GM12878 (cell line): Measurements from ENCODE around the gene FAM227B. TPM values are rescaled to one million over a fixed set of nuclear protein-coding genes. Genes with fewer than 3 reads are reported as not detected.

Source experiments
- ATAC-seq: fragments of 200-7000 bp; cut with Tn5 transposase; 3 replicates; pipeline ENCODE4 v1.9.1; 2020; ENCODE audit warnings: mild to moderate bottlenecking, moderate library complexity
- BruUV-seq: library from RNA; stranded (reverse); fragments of 400-500 nt; replicated peaks from 2 replicates; lab custom pipeline; 2021; lab: Mats Ljungman, UMichigan
- CTCF ChIA-PET: fragments of 300-600 bp; sonication (Branson Sonifier 250); formaldehyde crosslinking; extraction: SDS; loops from one replicate; lab custom pipeline; 2021; ENCODE audit warnings: inconsistent platforms; lab: Yijun Ruan, JAX
- POLR2A ChIA-PET: fragments of 350-600 bp; formaldehyde crosslinking; extraction: SDS; loops from one replicate; lab custom pipeline; 2021; ENCODE audit warnings: inconsistent platforms; lab: Charles Lee
- RAD21 ChIA-PET: fragments of 300-600 bp; sonication (Branson Sonifier 250); formaldehyde crosslinking; loops from one replicate; lab custom pipeline; 2023; ENCODE audit warnings: antibody characterized with exemption; ENCODE audit not compliant: unreplicated experiment; lab: Charles Lee
- SMC1A ChIA-PET: fragments of 300-600 bp; sonication (Branson Sonifier 250); formaldehyde crosslinking; loops from one replicate; lab custom pipeline; 2023; ENCODE audit not compliant: unreplicated experiment, uncharacterized antibody; lab: Charles Lee
- DNase-seq: peaks from one replicate; pipeline ENCODE4 v3.0.0-alpha.2; 2011; ENCODE audit warnings: low read depth, low spot score
- FAIRE-seq: peaks from 3 replicates; lab custom pipeline; 2011; peaks lifted over from hg19 to GRCh38; lab: Jason Lieb, UNC
- H2AFZ ChIP-seq: 2 replicates; pipeline ENCODE4 v1.6.0; 2011; ENCODE audit warnings: low read depth, low read length, control low read depth; ENCODE audit not compliant: control insufficient read depth
- H3K27ac ChIP-seq: 2 replicates; pipeline ENCODE4 v1.5.1; 2011; ENCODE audit warnings: control low read depth; ENCODE audit not compliant: control insufficient read depth, insufficient read depth
- H3K27me3 ChIP-seq, 2 experiments: replicated peaks in 1 of 2; 2 replicates each; pipeline versions ENCODE4 v1.6.0 to v1.6.1; 2011; ENCODE audit warnings: low read length in 1 of 2; ENCODE audit not compliant: control insufficient read depth in 2 of 2, insufficient read depth in 2 of 2
- H3K36me3 ChIP-seq, 2 experiments: 2 replicates each; pipeline ENCODE4 v1.5.1; 2011; ENCODE audit warnings: low read length in 1 of 2; ENCODE audit not compliant: control insufficient read depth in 2 of 2, insufficient read depth in 2 of 2
- H3K4me1 ChIP-seq: 2 replicates; pipeline ENCODE4 v1.6.1; 2011; ENCODE audit warnings: mild to moderate bottlenecking, low read length, moderate library complexity, mixed read lengths; ENCODE audit not compliant: control insufficient read depth, insufficient read depth
- H3K4me2 ChIP-seq: 2 replicates; pipeline ENCODE4 v1.6.0; 2011; ENCODE audit warnings: control low read depth; ENCODE audit not compliant: control insufficient read depth, insufficient read depth
- H3K4me3 ChIP-seq: fragments of 200-600 bp; sonication (generic); 2 replicates; pipeline ENCODE4 v1.5.1; 2016
- H3K79me2 ChIP-seq: 2 replicates; pipeline ENCODE4 v1.6.0; 2011; ENCODE audit warnings: low read length; ENCODE audit not compliant: control insufficient read depth, insufficient read depth
- H3K9ac ChIP-seq: 2 replicates; pipeline ENCODE4 v1.8.0; 2011; ENCODE audit warnings: low read length, control low read depth, mixed read lengths; ENCODE audit not compliant: control insufficient read depth, insufficient read depth
- H3K9me3 ChIP-seq: replicated peaks from 3 replicates; pipeline ENCODE4 v1.5.1; 2011; ENCODE audit warnings: mild to moderate bottlenecking, low read length; ENCODE audit not compliant: control insufficient read depth, insufficient read depth
- H4K20me1 ChIP-seq: 2 replicates; pipeline ENCODE4 v1.6.0; 2011; ENCODE audit not compliant: control insufficient read depth, insufficient read depth
- CBX3 ChIP-seq: fragments of 200-600 bp; sonication (generic); IDR thresholded peaks from 2 replicates; pipeline ENCODE4 v1.6.1; 2016; ENCODE audit warnings: low read depth, borderline replicate concordance
- CBX5 ChIP-seq: sonication (generic); IDR thresholded peaks from 2 replicates; pipeline ENCODE4 v1.6.1; 2016; ENCODE audit warnings: low read depth, moderate library complexity, mild to moderate bottlenecking, inconsistent platforms
- ETV6 ChIP-seq, 2 experiments: fragments of 450-650 bp in 1 of 2; IDR thresholded peaks in 1 of 2; conservative IDR thresholded peaks in 1 of 2; 2 replicates each; pipeline ENCODE4 v1.6.1; 2014; ENCODE audit warnings: antibody characterized with exemption in 1 of 2, borderline replicate concordance in 1 of 2, low read depth in 1 of 2, mild to moderate bottlenecking in 1 of 2, moderate library complexity in 1 of 2
- GATAD2B ChIP-seq: fragments of 450-650 bp; conservative IDR thresholded peaks from 2 replicates; pipeline ENCODE4 v1.6.1; 2017; ENCODE audit warnings: low read depth, mild to moderate bottlenecking, moderate library complexity
- HDAC2 ChIP-seq: fragments of 200-600 bp; sonication (generic); IDR thresholded peaks from 2 replicates; pipeline ENCODE4 v1.6.1; 2017
- HDGF ChIP-seq: fragments of 450-650 bp; IDR thresholded peaks from 2 replicates; pipeline ENCODE4 v1.6.1; 2016; ENCODE audit warnings: antibody characterized with exemption
- KAT2A ChIP-seq: conservative IDR thresholded peaks from 2 replicates; pipeline ENCODE4 v1.6.1; 2011; ENCODE audit warnings: low read depth, low read length; ENCODE audit not compliant: control insufficient read depth
- NFYB ChIP-seq: IDR thresholded peaks from 2 replicates; pipeline ENCODE4 v1.6.1; 2011; ENCODE audit warnings: low read depth, mild to moderate bottlenecking, low read length, improper control_type of control experiment, moderate library complexity; ENCODE audit not compliant: insufficient read depth
- POLR2AphosphoS2 ChIP-seq: IDR thresholded peaks from 2 replicates; pipeline ENCODE4 v1.6.1; 2011; ENCODE audit warnings: low read depth, mild to moderate bottlenecking, low read length, improper control_type of control experiment, moderate library complexity
- SIN3A ChIP-seq: IDR thresholded peaks from 2 replicates; pipeline ENCODE4 v1.6.1; 2012; ENCODE audit warnings: low read depth, low read length, improper control_type of control experiment
- SP1 ChIP-seq: IDR thresholded peaks from one replicate; pipeline ENCODE4 v1.6.1; 2011; ENCODE audit warnings: low read depth, low read length
- SUZ12 ChIP-seq: fragments of 200-600 bp; sonication (generic); IDR thresholded peaks from one replicate; pipeline ENCODE4 v1.6.1; 2018; ENCODE audit warnings: antibody characterized with exemption, mild to moderate bottlenecking; ENCODE audit not compliant: unreplicated experiment
- WRNIP1 ChIP-seq: IDR thresholded peaks from 2 replicates; pipeline ENCODE4 v1.6.1; 2011; ENCODE audit warnings: low read depth, low read length, improper control_type of control experiment, borderline replicate concordance
- YBX1 ChIP-seq: fragments of 450-650 bp; IDR thresholded peaks from 2 replicates; pipeline ENCODE4 v1.6.1; 2016; ENCODE audit warnings: antibody characterized with exemption
- ZNF274 ChIP-seq: IDR thresholded peaks from one replicate; pipeline ENCODE4 v1.8.0; 2011; ENCODE audit not compliant: insufficient read length, insufficient read depth
- WGBS: methylation state at CpG from one replicate; pipeline ENCODE4 v1.1.6; 2016; ENCODE audit warnings: low lambda C conversion rate; ENCODE audit not compliant: insufficient replicate concordance, insufficient coverage; ENCODE audit errors: missing lambda C conversion rate; 5-methylcytosine and 5-hydroxymethylcytosine counted together
- in situ Hi-C: fragments of 300-500 bp; cut with MboI; formaldehyde crosslinking; loops from 9 replicates; pipeline ENCODE4 v1.14.3; 2018; ENCODE audit warnings: mixed read lengths
- intact Hi-C: fragments of 100-400 bp; cut with micrococcal nuclease; formaldehyde crosslinking; loops from one replicate; pipeline ENCODE4 v1.14.2; 2022; ENCODE audit not compliant: unreplicated experiment
- polyA plus RNA-seq, 11 experiments: library from polyadenylated mRNA; depleted of rRNA in 4 of 11; unstranded in 6 of 11; stranded (reverse) in 5 of 11; fragments of >200 nt; fragmentation: Nextera tagmentation in 4 of 11; fragmentation: Illumina TruSeq in 1 of 11; extraction: Ambion mirVana in 4 of 11; extraction: Trizol in 1 of 11; gene quantifications; 1 replicate in 1 of 11; 2 replicates in 10 of 11; pipeline versions ENCODE4 v1.2.1 to v1.2.3, GENCODE V29; 2011 to 2016; ENCODE audit warnings: inconsistent platforms in 2 of 11, missing spikeins in 2 of 11, low read depth in 1 of 11
- total RNA-seq, 4 experiments: library from RNA; depleted of rRNA in 3 of 4; stranded (reverse); fragments of >200 nt in 3 of 4; fragmentation: Illumina TruSeq in 1 of 4; extraction: Trizol in 1 of 4; gene quantifications; 2 replicates each; pipeline versions ENCODE4 v1.2.1 to v1.2.3, GENCODE V29; 2013 to 2021
- TF ChIP-seq, protein P1 (sequence below): IDR thresholded peaks from 2 replicates; pipeline ENCODE4 v1.6.1; 2012; ENCODE audit warnings: mild to moderate bottlenecking, low read depth, low read length
- TF ChIP-seq, protein P2 (sequence below): fragments of 450-650 bp; IDR thresholded peaks from 2 replicates; pipeline ENCODE4 v1.6.1; 2017; ENCODE audit warnings: mild to moderate bottlenecking, low read depth, inconsistent platforms; ENCODE audit not compliant: poor library complexity, severe bottlenecking

Gene FAM227B
- total and polyA plus RNA-seq, 10 of the 15 experiments (the other 5 are each of a cell fraction or from before 2014, with no cell fraction given) = 3.9 to 12.6 (median 6.9) TPM

DNA sequence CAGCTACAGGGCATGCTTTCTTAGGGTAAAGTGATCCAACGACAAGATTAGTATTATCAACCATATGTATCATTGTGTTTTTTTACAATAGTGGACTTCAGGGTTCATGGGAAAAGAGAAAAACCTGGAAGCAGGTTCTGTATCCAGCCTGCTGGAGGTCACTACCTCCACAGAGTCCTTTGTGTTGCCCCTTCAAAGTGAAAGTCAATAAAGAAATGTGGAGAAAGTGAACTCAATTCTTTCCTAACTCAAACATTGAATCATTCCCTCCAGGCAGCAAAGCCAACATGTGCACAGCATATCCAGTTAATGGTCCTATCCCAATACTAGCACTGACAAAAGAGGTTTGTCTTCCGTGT, 152.2 kb downstream of the FAM227B start (continued):
- TF ChIP-seq SIN3A = no peak
- no peak for TF ChIP-seq KAT2A
- TF ChIP-seq POLR2AphosphoS2 = no peak
- TF ChIP-seq YBX1 = no peak
- no peak for TF ChIP-seq CBX3
- TF ChIP-seq SUZ12 = no peak
- TF ChIP-seq ETV6 (conservative IDR thresholded peaks at IDR 0.05 in 1 of 2, IDR thresholded peaks at IDR 0.05 in 1 of 2; ENCODE audit: borderline replicate concordance in 1 of 2, low read depth in 1 of 2) = no peak
- TF ChIP-seq SP1 = no peak

DNA sequence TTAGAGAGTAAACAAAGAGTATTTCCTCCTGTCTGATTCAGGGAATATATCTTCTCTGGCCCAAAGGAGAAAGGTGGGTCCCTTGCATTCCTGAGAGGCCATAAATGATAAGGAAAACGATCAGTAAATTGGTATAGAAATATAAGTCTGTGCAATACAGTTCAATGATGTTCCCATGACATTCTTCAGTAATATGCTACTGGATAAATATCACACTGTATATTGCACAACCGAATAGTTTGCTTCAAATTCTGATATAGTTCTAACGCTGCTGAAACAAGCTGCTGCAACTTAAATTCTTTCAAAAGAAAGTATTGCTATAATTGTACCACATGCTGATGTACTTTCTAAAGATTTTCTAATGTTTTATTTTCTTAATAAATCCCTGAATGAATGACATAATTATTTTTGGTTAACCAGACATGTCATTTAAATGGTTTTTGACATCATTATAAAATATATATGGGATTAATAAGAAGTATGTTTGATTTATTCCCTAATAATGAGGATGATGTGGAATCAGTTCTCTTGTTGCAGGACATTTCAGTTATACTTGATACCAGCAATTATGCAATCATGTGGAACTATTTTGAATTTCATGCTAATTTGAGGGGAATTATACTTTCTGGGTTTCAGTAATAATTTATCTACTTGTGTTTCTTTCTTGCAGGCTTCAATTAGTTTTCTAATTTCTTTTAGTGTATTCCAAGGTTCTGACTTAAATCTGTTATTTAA, 152.7 kb downstream of the FAM227B start:
- Histone ChIP-seq H3K9ac (no peak overlapping the region), H3K27ac (no peak overlapping the region), H3K4me2 (no peak overlapping the region), H3K9me3 (no peaks in the 10 kb centered on the region), H4K20me1 (no peaks in the 10 kb centered on the region), H3K4me3 (no peak overlapping the region), H2AFZ (no peak overlapping the region), H3K4me1 (peaks cover 7% of the 10 kb centered on the region), H3K79me2 (no peaks in the 10 kb centered on the region), H3K27me3 (no peaks in the 10 kb centered on the region), H3K36me3 (no peaks in the 10 kb centered on the region)
- BruUV-seq = no TSS peak
- in situ Hi-C loops (no loop called here), intact Hi-C loops (no loop called here)
- ChIA-PET SMC1A (no interaction called here), RAD21 (no interaction called here), POLR2A (no interaction called here), CTCF (interaction anchor here (0.6 kb wide), 1 partner anchor 232 kb away, joined by 3 read pairs; no protein-coding TSS in a partner anchor)
- FAIRE-seq = no peak
- no peak for DNase-seq
- no peak for ATAC-seq
- WGBS = 67% methylated on average over 3 of the region's 3 CpGs
- TF ChIP-seq, protein P1, sequence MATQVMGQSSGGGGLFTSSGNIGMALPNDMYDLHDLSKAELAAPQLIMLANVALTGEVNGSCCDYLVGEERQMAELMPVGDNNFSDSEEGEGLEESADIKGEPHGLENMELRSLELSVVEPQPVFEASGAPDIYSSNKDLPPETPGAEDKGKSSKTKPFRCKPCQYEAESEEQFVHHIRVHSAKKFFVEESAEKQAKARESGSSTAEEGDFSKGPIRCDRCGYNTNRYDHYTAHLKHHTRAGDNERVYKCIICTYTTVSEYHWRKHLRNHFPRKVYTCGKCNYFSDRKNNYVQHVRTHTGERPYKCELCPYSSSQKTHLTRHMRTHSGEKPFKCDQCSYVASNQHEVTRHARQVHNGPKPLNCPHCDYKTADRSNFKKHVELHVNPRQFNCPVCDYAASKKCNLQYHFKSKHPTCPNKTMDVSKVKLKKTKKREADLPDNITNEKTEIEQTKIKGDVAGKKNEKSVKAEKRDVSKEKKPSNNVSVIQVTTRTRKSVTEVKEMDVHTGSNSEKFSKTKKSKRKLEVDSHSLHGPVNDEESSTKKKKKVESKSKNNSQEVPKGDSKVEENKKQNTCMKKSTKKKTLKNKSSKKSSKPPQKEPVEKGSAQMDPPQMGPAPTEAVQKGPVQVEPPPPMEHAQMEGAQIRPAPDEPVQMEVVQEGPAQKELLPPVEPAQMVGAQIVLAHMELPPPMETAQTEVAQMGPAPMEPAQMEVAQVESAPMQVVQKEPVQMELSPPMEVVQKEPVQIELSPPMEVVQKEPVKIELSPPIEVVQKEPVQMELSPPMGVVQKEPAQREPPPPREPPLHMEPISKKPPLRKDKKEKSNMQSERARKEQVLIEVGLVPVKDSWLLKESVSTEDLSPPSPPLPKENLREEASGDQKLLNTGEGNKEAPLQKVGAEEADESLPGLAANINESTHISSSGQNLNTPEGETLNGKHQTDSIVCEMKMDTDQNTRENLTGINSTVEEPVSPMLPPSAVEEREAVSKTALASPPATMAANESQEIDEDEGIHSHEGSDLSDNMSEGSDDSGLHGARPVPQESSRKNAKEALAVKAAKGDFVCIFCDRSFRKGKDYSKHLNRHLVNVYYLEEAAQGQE = no peak
- TF ChIP-seq, protein P2, sequence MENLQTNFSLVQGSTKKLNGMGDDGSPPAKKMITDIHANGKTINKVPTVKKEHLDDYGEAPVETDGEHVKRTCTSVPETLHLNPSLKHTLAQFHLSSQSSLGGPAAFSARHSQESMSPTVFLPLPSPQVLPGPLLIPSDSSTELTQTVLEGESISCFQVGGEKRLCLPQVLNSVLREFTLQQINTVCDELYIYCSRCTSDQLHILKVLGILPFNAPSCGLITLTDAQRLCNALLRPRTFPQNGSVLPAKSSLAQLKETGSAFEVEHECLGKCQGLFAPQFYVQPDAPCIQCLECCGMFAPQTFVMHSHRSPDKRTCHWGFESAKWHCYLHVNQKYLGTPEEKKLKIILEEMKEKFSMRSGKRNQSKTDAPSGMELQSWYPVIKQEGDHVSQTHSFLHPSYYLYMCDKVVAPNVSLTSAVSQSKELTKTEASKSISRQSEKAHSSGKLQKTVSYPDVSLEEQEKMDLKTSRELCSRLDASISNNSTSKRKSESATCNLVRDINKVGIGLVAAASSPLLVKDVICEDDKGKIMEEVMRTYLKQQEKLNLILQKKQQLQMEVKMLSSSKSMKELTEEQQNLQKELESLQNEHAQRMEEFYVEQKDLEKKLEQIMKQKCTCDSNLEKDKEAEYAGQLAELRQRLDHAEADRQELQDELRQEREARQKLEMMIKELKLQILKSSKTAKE = no peak
- TF ChIP-seq GATAD2B (no peak), NFYB (no peak), HDAC2 (no peak), HDGF (no peak), SP1 (no peak), CBX5 (no peak), ZNF274 (no peak), WRNIP1 (no peak)
